GM21576 (cell line): ENCODE results near the gene GRIN2A.

Experiments used
- ATAC-seq: cut with Tn5 transposase; IDR thresholded peaks from one replicate; pipeline ENCODE4 v1.9.1; 2021; ENCODE audit warnings: mild to moderate bottlenecking, moderate library complexity; ENCODE audit not compliant: unreplicated experiment

Gene GRIN2A

GRCh38 chr16:10188236-10188635, 6.0 kb upstream of the GRIN2A start:
- no peak for ATAC-seq

GRCh38 chr16:10181196-10182162, 749 bp downstream of the GRIN2A start:
- no peak for ATAC-seq

GRCh38 chr16:10180771-10181163, 1.5 kb downstream of the GRIN2A start:
- no peak for ATAC-seq

- ATAC-seq, result no peak
Measured at GRCh38 chr16:10180042-10180770, 2.0 kb downstream of the GRIN2A start.

- no peak for ATAC-seq
Measured at GRCh38 chr16:10178526-10178925, 3.7 kb downstream of the GRIN2A start.

- no peak for ATAC-seq
Measured at GRCh38 chr16:10178080-10178479, 4.1 kb downstream of the GRIN2A start.

GRCh38 chr16:10172848-10173655, 9.2 kb downstream of the GRIN2A start:
- ATAC-seq, result no peak

- no peak for ATAC-seq
Measured at GRCh38 chr16:10171221-10171620, 11.0 kb downstream of the GRIN2A start.

GRCh38 chr16:10169904-10170410, 12.3 kb downstream of the GRIN2A start:
- no peak for ATAC-seq

GRCh38 chr16:10169031-10169430, 13.2 kb downstream of the GRIN2A start:
- ATAC-seq, result no peak

GRCh38 chr16:10168258-10168657, 14.0 kb downstream of the GRIN2A start:
- ATAC-seq, result no peak

GRCh38 chr16:10165643-10166042, 16.6 kb downstream of the GRIN2A start:
- no peak for ATAC-seq

GRCh38 chr16:10162981-10163380, 19.2 kb downstream of the GRIN2A start:
- ATAC-seq, result no peak

- ATAC-seq, result no peak
Measured at GRCh38 chr16:10156099-10156498, 26.1 kb downstream of the GRIN2A start.

- ATAC-seq, result no peak
Measured at GRCh38 chr16:10154389-10154788, 27.8 kb downstream of the GRIN2A start.

- ATAC-seq, result no peak
Measured at GRCh38 chr16:10153985-10154384, 28.2 kb downstream of the GRIN2A start.

GRCh38 chr16:10151718-10152117, 30.5 kb downstream of the GRIN2A start:
- no peak for ATAC-seq

GRCh38 chr16:10150906-10151305, 31.3 kb downstream of the GRIN2A start:
- ATAC-seq, result no peak

- ATAC-seq, result no peak
Measured at GRCh38 chr16:10145542-10146035, 36.6 kb downstream of the GRIN2A start.

- ATAC-seq, result no peak
Measured at GRCh38 chr16:10141671-10142070, 40.6 kb downstream of the GRIN2A start.

GRCh38 chr16:10138881-10139280, 43.3 kb downstream of the GRIN2A start:
- no peak for ATAC-seq
